ENCODE data around the gene DIPK1B. TPM values are rescaled to one million over a fixed set of nuclear protein-coding genes. Genes with fewer than 3 reads are reported as not detected.

The DIPK1B gene
- total RNA-seq, 1 experiment from 2014 or later: 4.5 TPM

DNA sequence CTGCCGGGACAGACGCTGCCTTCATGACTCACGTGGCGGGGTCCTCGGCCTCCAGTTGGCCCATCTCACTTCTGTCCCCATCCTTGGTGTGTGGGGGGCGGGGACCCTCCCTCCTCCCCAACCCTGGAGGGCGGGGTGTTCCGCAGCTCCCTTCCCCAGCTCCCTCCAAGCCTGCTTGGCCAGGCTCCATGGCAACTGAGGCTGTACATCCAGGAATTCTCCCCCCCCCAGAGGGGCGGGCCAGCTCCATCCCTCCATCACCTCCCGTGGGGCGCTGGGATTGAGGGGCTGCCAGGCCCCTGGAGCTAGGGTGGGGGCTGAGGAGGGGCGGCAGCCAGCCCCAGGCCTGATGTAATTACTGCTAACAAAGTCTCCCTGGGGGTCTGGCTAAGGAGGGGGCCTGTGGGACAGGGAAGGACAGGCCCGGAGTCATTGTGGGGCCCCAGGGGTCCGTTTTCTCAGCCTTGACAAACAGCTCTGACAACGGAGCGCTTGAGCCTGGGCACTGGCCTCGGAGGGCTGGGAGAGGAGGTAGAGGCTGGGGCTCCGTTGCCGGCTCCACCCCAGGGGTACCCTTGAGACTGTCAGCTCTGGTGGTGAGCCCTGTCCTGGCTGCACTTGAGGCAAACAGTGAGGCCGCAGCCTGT, 8.0 kb downstream of the DIPK1B start:
- no peak for DNase-seq (ENCODE audit: low read depth)

DNA sequence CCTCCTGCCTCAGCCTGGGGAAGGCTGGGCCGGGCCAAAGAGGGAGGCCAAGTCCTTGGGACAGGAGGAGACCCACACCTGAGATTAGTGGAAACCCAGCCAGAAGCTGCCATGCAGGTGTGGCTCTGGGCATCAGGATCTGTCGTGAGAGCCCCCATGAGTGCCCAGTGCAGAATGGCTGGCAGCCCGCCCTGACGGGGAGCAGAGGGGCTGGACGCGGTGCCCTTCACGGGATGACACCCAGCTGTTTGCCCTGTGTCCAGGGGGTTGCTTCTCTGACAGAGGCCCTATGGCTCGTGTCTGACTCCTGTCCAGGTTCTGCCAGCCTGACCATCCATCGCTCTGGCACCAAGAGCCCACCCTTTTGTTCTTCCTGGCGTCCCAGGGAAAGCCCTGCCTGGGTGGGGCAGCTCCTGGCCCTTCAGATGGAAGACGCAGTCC, 8.5 kb downstream of the DIPK1B start:
- DNase-seq (ENCODE audit: low read depth): no peak

DNA sequence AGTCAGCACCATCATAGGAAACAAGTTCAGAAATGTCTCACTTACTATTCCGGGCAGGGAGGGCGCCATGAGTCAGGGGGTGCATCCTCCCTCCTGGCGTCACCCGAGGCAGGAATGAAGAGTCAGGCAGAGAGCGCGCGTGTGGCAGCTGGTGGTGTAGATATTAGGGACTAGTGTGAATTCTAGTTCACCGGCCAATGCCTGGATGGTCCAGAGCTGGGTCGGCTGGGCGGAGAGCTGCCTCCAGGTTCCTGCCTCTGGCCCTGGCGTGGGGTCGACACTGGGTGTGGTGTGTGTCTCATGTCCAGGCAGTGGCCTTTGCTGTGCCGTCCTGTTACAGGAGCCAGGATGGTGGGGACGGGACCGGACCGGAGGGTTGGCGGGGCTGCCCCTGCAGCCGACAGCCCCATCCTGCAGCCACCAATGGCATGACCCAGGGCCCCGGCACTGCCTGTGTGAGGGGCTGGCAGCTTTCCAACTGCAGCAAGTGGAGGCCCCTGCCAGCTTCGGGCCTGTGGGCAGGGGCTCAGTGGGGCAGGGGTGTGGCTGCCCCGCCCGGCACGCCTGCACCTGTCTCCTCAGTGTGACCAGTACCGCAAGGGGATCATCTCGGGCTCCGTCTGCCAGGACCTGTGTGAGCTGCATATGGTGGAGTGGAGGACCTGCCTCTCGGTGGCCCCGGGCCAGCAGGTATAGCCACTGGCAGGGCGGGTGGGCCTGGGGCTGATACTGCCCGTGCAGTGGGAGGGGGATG, 9.1 kb downstream of the DIPK1B start:
- DNase-seq (ENCODE audit: low read depth): peak; percentile 82

DNA sequence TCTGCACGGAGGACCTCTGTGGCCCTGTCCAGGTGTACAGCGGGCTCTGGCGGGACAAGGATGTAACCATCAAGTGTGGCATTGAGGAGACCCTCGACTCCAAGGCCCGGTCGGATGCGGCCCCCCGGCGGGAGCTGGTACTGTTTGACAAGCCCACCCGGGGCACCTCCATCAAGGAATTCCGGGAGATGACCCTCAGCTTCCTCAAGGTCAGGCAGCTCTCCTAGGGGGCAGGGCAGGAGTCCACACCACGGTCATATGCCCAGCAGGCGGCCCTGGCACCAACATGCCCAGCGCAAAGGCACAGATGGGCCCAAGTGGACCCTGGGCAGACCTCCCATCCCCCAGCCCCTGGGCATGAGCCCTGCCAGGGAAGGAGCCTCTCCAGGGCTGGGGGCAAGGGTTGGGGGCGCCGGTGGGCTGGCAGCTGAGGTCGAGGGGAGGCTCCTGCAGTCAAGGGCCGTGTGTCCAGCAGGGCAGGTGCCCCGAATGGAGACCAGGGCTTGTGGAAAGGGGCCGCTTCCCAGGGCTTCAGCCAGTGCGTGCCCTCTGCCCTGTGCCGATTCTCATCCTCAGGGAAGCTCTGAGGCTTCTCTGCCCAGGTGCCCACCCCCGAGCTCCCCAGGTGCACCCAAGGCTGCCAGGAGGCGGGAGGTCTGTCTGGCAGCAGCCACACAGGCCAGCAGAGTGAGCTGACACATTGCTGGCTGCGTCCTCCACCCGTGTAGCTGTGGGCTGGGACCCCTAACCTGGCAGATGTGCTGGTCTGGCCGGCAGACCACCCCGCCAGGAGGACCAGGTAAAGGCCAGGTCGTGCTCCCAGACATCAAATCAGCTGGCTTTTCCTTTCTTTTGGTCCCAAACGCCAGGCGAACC, 10.0 kb downstream of the DIPK1B start:
- DNase-seq (ENCODE audit: low read depth): no peak

DNA sequence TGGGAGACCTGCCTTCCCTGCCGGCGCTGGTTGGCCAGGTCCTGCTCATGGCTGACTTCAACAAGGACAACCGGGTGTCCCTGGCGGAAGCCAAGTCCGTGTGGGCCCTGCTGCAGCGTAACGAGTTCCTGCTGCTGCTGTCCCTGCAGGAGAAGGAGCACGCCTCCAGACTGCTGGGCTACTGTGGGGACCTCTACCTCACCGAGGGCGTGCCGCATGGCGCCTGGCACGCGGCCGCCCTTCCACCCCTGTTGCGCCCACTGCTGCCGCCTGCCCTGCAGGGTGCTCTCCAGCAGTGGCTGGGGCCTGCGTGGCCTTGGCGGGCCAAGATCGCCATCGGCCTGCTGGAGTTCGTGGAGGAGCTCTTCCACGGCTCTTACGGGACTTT, 10.6 kb downstream of the DIPK1B start:
- DNase-seq (ENCODE audit: low read depth): peak; percentile 53

DNA sequence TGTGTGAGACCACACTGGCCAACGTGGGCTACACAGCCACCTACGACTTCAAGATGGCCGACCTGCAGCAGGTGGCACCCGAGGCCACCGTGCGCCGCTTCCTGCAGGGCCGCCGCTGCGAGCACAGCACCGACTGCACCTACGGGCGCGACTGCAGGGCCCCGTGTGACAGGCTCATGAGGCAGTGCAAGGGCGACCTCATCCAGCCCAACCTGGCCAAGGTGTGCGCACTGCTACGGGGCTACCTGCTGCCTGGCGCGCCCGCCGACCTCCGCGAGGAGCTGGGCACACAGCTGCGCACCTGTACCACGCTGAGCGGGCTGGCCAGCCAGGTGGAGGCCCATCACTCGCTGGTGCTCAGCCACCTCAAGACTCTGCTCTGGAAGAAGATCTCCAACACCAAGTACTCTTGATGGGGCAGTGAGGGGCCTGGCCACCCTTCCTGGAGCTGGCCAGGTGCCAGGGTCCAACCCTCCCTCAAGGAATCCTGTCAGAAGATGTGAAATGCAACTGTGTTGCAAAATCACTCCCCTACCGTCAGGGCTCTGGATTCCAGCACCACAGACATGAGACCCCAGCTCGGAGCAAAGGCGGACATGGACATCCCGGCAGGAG, 11.1 kb downstream of the DIPK1B start:
- peak; percentile 39 for DNase-seq (ENCODE audit: low read depth)

DNA sequence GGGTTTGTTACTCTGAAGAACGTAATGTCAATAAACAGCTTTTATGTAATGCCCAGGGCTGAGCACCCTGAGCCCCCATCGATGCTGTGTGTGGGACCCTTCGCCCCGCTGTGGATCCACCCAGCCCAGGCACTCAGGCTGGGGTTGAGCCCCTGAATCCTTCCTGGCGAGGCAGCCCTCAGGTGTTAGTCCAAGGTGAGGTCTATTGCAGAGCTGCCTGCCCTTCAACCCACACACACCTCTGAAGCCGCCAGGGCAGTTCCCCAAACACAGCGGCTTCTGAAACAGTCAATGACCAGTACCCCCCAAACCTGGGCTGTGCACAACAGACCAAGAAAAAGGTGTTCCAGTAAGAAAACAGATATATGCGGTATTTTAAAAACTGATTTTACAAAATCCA, 11.6 kb downstream of the DIPK1B start:
- no peak for DNase-seq (ENCODE audit: low read depth)

DNA sequence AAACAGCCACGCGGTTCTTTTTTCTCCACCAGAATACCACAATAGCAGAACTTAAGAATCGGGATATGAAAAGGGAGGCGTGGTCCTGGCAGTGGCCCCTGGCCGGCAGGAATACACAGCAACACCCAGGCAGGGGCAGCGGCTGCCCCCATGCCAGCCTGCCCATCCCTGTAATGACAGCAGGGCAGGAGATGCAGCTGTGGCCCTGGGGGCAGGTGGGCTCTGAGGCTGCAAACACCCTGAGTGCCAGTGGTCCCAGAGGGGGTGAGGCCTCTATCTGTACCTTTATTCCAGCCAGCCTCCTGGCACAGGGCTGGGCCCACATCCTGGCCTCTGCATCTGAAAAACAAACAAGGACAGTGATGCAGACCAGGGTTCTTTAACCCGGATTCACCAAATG, 12.4 kb downstream of the DIPK1B start:
- no peak for DNase-seq (ENCODE audit: low read depth)

DNA sequence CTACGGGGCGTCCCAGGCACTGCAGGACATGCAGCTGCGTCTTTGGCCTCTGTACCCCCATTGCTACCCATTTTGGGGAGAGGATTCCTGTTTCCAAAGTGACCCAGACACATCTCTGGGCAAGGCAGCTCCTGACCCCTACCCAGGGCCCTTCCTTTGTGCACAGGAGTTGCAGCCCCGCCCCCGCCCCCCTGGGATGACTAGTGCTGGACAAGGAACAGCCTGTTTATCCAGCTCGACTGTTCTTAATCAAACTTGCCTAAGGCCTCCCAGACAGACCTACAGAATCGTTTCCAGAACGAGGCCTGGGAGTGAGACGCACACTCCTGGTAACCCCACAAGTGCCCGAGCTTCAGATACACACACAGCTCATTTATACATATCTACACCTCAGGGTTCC, 13.2 kb downstream of the DIPK1B start:
- DNase-seq (ENCODE audit: low read depth): peak; percentile 46

DNA sequence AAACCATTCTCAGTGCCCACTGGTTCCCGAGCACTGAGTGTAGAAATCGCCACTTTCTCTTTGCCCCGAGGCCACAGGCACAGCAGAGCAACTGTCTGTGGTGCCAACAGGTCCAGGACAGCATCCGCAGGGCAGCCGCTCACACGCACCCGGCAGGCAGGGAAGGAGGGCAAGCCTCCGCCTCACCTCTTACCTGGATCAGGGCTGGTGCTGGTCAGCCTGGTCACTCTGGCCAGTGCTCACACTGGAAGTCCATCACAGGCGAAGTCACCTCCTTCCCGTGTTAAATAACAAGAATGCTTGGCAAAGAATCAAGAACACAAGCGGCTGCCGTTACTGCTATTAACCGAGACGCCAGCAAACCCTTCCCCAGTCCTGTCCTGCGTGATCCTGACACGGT, 13.7 kb downstream of the DIPK1B start:
- no peak for DNase-seq (ENCODE audit: low read depth)

DNA sequence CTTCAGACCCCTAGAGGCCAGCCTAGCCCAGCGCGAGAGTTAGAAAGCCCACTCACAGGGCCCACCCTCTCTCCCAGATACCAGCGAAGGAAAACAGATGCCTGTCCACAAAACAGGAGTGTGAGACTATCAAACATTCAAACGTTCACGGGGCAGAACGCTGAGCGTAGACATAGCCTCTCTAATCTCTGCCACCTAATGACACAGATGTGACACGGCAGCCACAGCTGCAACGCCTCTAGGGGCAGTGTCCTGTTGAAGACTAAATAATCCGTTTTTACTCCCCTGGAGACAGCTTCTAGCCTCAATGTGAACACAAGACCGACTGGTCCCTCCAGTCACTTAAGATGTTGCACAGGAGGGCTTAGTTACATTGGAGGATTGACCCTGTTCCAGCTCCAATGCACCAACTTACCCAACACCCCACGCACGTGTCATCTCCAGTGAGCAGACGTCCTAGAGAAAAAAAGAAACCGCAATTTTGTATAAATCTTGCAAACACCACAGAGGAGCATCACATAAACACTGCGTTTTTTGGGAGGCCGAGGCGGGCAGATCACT, 14.3 kb downstream of the DIPK1B start:
- no peak for DNase-seq (ENCODE audit: low read depth)

DNA sequence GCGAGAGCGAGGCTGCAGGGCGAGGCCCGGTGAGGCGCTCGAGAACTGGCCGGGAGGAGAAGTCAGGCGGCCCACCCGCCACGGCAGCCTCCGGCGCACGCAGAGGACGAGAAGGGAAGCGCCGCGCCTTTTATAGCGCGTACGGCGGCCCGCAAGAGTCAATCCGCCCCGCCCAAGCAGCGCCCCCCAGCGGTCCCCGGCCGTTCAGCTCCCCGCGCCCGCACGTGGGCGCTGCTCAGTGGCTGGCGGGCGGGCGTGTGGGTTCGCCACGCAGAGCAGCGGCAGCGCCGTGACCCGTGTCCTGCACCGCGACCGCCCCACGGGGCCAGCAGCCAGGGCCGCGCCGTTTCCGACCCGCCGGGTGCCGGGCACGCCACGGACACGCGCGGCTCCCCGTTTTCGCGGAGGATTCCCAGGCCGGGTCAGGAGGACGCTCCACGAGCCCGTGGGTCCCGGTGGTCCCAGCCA, 15.7 kb downstream of the DIPK1B start:
- peak; percentile 73 for DNase-seq (ENCODE audit: low read depth)

DNA sequence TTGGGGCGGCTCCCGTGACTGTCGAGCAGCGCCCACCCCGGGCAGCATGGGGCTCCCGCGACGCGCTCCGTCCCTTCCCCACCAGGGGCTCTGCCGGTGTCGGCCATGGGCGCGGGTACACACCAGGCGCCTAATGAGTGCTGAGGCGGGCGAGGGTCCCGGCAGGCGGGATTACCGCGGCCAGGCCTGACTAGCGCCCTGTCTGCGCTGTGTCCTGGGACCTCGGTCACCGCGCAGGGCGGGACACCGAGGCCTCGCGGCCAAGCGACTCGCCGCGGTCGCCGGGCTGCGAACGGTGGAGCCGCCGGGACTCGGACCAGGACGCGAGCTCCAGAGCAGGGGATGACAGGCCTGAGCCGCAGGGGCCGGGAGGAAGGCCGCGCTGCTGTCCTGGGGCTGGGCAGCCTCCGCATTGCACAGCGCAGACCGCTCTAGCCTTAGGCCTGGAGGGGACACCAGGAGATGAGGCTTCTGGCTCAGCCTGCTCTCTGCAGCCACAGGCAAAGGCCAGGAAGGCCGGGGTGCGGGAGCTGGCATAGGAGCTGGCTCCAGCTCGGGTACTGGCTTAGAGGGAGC, 16.3 kb downstream of the DIPK1B start:
- no peak for DNase-seq (ENCODE audit: low read depth)

DNA sequence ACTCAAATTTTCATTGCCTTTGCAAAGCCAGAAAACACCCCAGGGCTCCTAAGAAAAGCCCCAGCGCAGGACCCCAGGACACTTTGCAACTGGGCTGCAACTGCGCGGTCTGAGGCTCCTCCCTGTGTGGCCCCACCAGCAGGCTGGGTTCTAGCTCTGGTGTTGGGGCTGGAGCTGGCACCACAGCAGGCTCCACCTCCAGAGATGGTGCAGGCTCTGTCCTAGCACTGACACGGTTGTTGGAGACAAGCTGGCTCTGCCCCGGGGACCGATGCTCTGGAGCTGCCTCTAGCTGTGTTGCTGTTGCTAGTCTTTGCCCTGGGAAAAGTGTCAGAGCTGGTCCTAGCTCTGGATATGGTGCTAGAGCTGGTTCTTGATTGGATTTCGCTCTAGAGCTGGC, 16.8 kb downstream of the DIPK1B start:
- DNase-seq (ENCODE audit: low read depth): no peak

DNA sequence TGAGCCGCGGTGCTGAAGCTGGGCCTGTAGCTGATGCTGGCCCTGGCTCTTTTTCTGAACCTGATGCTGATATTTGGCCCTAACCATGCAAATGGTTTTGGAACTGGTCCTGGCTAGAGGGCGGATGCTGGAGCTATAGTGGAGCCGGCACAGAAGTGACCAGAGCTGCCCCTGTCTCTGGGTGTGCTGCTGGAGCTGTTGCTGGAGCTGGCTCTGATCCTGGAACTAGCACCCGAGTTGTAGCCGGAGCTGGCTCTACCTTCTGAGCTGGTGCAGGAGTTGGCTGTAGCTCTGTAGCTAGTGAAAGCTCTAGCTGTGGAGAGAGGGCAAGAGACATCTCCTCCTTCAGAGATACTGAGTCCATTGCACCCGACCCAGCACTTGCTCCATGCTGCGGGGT, 17.6 kb downstream of the DIPK1B start:
- DNase-seq (ENCODE audit: low read depth): no peak

DNA sequence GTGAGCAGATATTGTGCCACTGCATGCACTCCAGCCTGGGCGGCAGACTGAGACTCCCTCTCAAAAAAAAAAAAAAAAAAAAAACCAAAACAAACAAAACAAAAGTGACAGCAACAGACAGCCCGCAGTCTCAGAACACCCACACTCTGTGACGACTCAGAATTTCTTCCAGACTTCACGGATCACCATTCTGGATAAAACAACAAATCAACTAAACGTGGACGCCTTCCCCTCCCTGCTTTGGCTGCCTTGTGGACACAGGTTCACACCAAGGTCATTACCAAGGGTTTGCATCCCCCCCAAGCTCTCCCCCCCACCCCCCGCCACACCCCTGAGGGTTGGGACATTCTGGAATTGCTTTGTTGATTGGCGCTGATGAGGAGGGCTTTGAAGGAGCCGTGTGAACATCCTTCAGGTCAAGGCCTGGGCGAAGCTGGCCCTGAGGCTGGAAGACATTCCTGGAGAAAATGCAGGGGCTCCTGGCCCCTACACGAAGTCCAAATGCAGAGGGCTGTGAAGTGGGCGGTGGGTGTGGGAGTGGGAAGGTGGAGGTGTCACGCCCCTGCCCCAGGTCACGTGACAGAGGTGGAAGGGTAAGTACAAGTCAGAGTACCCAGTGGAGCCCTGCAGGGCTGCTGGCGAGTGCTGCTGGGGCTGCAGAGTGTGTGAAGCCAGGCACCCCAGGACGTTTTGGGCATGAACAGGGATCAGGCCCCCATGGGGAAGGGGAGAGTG, 20.2 kb downstream of the DIPK1B start:
- no peak for DNase-seq (ENCODE audit: low read depth)

DNA sequence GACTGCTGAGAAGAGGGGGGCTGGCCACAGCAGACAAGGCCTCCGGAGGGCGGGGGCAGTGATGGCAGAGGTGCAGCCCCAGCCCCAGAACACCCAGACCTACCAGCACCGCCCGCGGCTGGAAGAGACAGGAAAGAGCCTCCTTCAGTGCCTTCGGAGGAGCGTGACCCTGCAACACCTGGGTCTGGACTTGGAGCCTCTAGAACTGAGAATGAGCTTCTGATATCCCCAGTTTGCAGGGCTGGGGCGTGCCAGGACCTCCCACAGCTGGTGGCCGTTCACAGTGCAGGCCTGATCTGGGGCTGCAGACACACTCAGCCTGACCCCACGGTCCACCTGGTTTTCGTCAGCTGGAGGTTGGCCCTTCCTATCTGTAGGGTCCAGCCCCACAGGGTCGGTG, 21.2 kb downstream of the DIPK1B start:
- no peak for DNase-seq (ENCODE audit: low read depth)

DNA sequence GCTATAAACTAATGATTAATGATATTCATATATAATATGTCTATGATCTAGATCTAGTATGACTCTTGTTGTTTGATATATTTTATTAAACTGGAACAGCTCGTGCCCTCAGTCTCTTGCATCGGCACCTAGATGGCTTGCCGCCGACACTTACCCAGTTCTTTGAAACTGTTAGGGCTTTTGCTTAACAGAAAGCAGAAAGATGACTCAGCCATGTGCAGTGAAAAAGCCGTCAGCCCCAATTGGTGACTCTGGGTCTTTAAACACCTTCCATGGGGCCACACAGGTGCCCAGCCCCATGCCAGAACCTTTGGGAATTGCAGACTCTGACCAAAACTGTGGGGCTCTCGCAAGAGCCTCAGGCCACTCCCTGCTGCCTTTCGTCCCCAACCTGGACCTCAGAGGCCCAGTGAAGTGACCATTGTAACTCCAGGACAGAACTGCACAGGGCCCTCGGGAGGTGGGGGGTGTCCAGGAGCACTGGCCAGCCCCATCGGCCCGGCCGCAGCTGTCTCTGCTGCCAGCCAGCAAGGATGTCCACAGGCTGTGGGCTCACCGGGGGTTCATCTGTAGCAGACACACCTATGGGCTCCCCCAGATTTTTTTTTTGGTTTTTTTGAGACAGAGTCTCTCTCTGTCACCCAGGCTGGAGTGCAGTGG, 22.6 kb downstream of the DIPK1B start:
- DNase-seq (ENCODE audit: low read depth): no peak

DNA sequence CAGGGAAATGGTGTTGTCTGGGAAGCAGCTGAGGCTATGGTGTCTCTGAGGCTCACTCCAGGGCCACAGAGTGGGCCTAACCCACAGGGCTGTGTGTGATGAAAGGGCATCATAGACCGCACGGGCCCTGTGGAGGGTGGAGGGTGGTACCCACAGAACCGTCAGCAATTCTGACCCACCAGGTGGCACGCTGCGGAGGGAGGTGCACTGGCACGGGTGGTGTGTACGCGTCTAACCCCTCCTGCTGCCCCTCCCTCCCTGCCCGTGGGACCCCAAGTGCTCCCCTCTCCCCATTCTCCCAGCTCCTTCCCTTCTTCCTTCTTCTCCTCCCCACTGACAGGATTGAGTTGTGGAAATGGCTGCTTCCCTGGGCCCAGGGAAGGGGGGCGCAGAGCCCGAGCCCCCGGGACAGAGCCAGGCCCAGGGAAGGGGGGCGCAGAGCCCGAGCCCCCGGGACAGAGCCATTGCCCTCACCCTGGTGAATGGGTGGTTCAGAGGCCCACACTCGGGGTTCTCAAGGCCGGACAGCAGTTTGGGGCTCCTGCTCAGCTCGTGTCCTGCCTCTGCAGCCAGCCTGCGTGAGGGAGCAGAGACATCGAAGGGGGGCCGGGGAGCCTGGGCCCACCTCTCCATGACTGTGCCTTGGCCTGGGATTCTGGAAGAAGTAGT, 23.6 kb downstream of the DIPK1B start:
- no peak for DNase-seq (ENCODE audit: low read depth)

All from HT1080 (cell line).